Adrenal gland (tissue), 12 donors: ENCODE measurements around the gene NFATC3. TPM values are rescaled to one million over a fixed set of nuclear protein-coding genes. Genes with fewer than 3 reads are reported as not detected.
A peak's percentile ranks its signal among the peaks of the same experiment; 100 is the strongest.

Experiments used
- DNase-seq, 7 donors: peaks; one replicate each; pipeline ENCODE4 v3.0.0-alpha.2; 2019 to 2020
- H3K27ac ChIP-seq, 5 donors: fragments of 200-600 bp; sonication (generic) in 4 of 5; 1 replicate in 3 of 5; 2 replicates in 2 of 5; pipeline versions ENCODE4 v1.5.1 to v1.8.0; 2016 to 2020; ENCODE audit warnings: mild to moderate bottlenecking in 1 of 5
- H3K27me3 ChIP-seq: fragments of 200-600 bp; 2 replicates; pipeline ENCODE4 v1.8.0; 2021
- H3K36me3 ChIP-seq, 2 donors: fragments of 200-600 bp; replicated peaks in 1 of 2; 1 replicate in 1 of 2; 2 replicates in 1 of 2; pipeline versions ENCODE4 v1.5.1 to v1.8.0; 2018 to 2022
- H3K4me1 ChIP-seq, 2 donors: fragments of 200-600 bp; replicated peaks in 1 of 2; 1 replicate in 1 of 2; 2 replicates in 1 of 2; pipeline versions ENCODE4 v1.5.1 to v1.8.0; 2018 to 2021
- H3K4me3 ChIP-seq, 4 donors: fragments of 200-600 bp; sonication (generic) in 3 of 4; one replicate each; pipeline ENCODE4 v1.5.1; 2016 to 2018
- H3K9me3 ChIP-seq, 3 donors: fragments of 200-600 bp; sonication (generic) in 1 of 3; replicated peaks in 1 of 3; 1 replicate in 2 of 3; 2 replicates in 1 of 3; pipeline versions ENCODE4 v1.5.1 to v1.8.0; 2016 to 2021
- POLR2A ChIP-seq, 2 donors: fragments of 450-650 bp; IDR thresholded peaks; one replicate each; pipeline ENCODE4 v1.6.1; 2017; ENCODE audit warnings: antibody characterized with exemption in 2 of 2, mild to moderate bottlenecking in 2 of 2, moderate library complexity in 1 of 2
- WGBS, 4 donors: extraction: QIAGEN DNeasy Blood & Tissue Kit in 2 of 4; methylation state at CpG; one replicate each; pipeline versions ENCODE4 v1.1.5 to v1.1.7; 2013 to 2017; 5-methylcytosine and 5-hydroxymethylcytosine counted together
- intact Hi-C, 2 donors: fragments of 100-400 bp; cut with DNase I; formaldehyde crosslinking; loops; one replicate each; pipeline versions ENCODE4 v1.14.1 to v1.15.0; 2022 to 2023
- polyA plus RNA-seq, 3 donors: library from polyadenylated mRNA; stranded (reverse); fragments of 200-250 nt in 2 of 3; fragments of 350-450 nt in 1 of 3; fragmentation: Illumina TruSeq in 1 of 3; extraction: RNeasy Lipid Tissue Mini Kit (QIAGEN cat#74804) in 1 of 3; gene quantifications; one replicate each; pipeline ENCODE4 v1.2.3, GENCODE V29; 2013 to 2014
- total RNA-seq, 9 donors: library from RNA; depleted of rRNA in 4 of 9; stranded (reverse); fragments of >200 nt in 4 of 9; fragments of 120-200 nt in 1 of 9; fragmentation: NEBNext Ultra II Directional in 1 of 9; extraction: Animal tissue kit (Norgen Biotek cat#: 25700) in 1 of 9; gene quantifications; one replicate each; pipeline versions ENCODE4 v1.1.0 to v1.2.4, GENCODE V29; 2013 to 2023
- TF ChIP-seq, protein P1 (sequence below), 6 experiments: fragments of 450-650 bp in 4 of 6; fragments of 200-600 bp in 2 of 6; sonication (generic) in 1 of 6; IDR thresholded peaks; 1 replicate in 5 of 6; 2 replicates in 1 of 6; pipeline versions ENCODE4 v1.5.1 to v1.8.0; 2016 to 2021; ENCODE audit warnings: antibody characterized with exemption in 6 of 6, mild to moderate bottlenecking in 2 of 6, moderate library complexity in 1 of 6
- donor health status: healthy with polysubstance abuse.
- donor health status: Bipolar disorder and iron deficiency.
- donor health status: DM: yes; HTN: yes; CAD: no.
- donor health status: DM: no; HTN: no; CAD: no.
- donor health status: DM: no; HTN: no; CAD: no.
- donor health status: DM: yes; HTN: yes; CAD: no.

Gene NFATC3
- total and polyA plus RNA-seq, 12 donors, result 6.6 to 81.2 (median 34.3) TPM

GRCh38 chr16:68190736-68191510, 105.8 kb downstream of the NFATC3 start:
- 84 to 100% (median 91%) methylated on average over 2 of the region's 2 CpGs for WGBS, 4 donors
- TF ChIP-seq, protein P1, sequence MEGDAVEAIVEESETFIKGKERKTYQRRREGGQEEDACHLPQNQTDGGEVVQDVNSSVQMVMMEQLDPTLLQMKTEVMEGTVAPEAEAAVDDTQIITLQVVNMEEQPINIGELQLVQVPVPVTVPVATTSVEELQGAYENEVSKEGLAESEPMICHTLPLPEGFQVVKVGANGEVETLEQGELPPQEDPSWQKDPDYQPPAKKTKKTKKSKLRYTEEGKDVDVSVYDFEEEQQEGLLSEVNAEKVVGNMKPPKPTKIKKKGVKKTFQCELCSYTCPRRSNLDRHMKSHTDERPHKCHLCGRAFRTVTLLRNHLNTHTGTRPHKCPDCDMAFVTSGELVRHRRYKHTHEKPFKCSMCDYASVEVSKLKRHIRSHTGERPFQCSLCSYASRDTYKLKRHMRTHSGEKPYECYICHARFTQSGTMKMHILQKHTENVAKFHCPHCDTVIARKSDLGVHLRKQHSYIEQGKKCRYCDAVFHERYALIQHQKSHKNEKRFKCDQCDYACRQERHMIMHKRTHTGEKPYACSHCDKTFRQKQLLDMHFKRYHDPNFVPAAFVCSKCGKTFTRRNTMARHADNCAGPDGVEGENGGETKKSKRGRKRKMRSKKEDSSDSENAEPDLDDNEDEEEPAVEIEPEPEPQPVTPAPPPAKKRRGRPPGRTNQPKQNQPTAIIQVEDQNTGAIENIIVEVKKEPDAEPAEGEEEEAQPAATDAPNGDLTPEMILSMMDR (IDR thresholded peaks at IDR 0.05), result no peak
- no peak for TF ChIP-seq POLR2A (IDR thresholded peaks at IDR 0.05)
- H3K4me3 ChIP-seq, result no peak overlapping the region
- peaks cover 10% of the 10 kb centered on the region in 2 donors for H3K4me1 ChIP-seq
- H3K27ac ChIP-seq, result no peak overlapping the region
- H3K9me3 ChIP-seq, result no peaks in the 10 kb centered on the region
- peaks cover 0 to 31% of the 10 kb centered on the region in 2 donors for H3K36me3 ChIP-seq
- no peaks in the 10 kb centered on the region for H3K27me3 ChIP-seq
- no peak for DNase-seq
- intact Hi-C loops, result no loop called here

DNA sequence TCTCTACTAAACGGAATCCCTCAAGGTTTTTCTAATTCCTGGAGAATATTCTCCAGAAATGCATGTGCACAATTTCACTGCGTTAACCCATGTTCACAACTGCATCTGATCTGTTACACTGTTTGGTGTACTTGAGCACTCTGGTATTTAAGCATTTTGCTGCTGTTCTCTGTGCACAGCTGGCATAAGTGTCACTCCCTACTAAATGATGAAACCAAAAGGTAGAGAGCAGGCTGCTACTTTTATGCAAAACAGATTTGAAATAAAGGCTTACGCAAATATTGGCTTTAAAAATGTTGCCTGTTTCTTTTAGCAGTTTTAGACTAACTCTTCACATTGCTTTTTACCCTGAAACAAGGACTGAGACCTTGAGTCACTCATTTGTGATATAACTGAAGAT, 109.1 kb downstream of the NFATC3 start:
- Histone ChIP-seq H3K27me3 (no peaks in the 10 kb centered on the region), H3K27ac (peak overlapping the region in 1 of 5 donors; percentile 6), H3K4me3 (no peak overlapping the region), H3K4me1 (peaks cover 10% of the 10 kb centered on the region in 2 donors), H3K36me3 (peaks cover 0 to 19% of the 10 kb centered on the region in 2 donors), H3K9me3 (no peaks in the 10 kb centered on the region)
- DNase-seq, result no peak
- WGBS, 4 donors, result 35 to 55% (median 41%) methylated on average over 3 of the region's 3 CpGs
- intact Hi-C loops, result no loop called here
- TF ChIP-seq, protein P1 (IDR thresholded peaks at IDR 0.05), result no peak
- TF ChIP-seq POLR2A (IDR thresholded peaks at IDR 0.05), result no peak

DNA sequence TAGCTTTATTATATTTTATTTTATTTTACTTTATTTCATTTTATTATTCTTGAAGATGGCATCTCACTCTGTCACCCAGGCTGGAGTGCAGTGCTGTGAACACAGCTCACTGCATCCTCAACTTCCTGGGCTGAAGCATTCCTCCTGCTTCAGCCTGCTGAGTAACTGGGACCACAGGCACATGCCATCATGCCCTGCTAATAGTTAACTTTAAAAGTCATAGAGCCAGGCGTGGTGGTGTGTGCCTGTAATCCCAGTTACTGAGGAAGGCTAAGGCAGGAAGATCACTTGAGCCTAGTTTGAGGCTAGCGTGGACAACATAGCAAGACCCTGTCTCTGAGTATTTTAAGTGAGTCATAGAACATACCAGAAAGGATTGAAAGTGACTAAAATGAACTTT, 112.1 kb downstream of the NFATC3 start:
- no peaks in the 10 kb centered on the region for H3K9me3 ChIP-seq
- WGBS, 4 donors, result 89 to 100% (median 96%) methylated on average over 2 of the region's 2 CpGs
- peaks cover 10% of the 10 kb centered on the region in 2 donors for H3K4me1 ChIP-seq
- no peaks in the 10 kb centered on the region for H3K27me3 ChIP-seq
- peaks cover 0 to 5% of the 10 kb centered on the region in 2 donors for H3K36me3 ChIP-seq
- H3K4me3 ChIP-seq, result no peak overlapping the region
- no peak overlapping the region for H3K27ac ChIP-seq
- TF ChIP-seq POLR2A (IDR thresholded peaks at IDR 0.05), result no peak
- TF ChIP-seq, protein P1 (IDR thresholded peaks at IDR 0.05), result no peak
- DNase-seq, result no peak
- intact Hi-C loops, result no loop called here

DNA sequence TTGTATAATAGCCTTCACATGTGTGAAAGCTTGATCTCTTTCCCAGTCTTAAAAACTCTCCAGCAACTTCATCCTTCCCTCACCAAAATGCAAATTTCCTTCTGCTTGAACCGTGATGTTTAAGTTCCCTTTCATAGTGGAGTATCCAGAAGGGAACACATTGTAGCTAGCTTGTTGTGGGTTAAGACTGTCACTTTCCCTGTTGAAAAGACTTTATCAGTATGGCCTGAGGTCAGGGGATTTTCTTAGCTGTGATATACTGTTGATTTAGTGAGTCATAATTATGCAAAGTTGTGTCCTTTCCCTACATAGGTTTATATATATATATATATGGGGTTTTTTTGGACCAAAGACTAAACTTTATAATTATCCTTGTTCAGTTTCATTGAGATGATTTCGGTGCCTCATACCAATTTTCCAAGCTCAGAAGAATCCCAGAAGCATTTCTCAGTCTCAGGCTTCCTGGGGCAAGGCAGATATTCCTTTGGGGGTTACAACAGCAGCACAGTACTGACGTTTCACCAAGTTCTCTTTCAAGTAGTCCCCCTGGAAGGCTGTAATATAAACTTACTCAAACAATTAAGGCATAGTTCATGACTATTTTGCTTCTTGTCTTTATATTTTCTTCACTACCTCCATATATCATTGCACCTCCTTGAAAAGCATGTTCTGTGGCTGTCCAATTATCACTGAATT, 115.1 kb downstream of the NFATC3 start:
- H3K9me3 ChIP-seq, result no peaks in the 10 kb centered on the region
- H3K36me3 ChIP-seq, result no peaks in the 10 kb centered on the region
- 75 to 81% (median 79%) methylated on average over 3 of the region's 3 CpGs for WGBS, 4 donors
- no peak for DNase-seq
- H3K4me3 ChIP-seq, result no peak overlapping the region
- no peak for TF ChIP-seq POLR2A (IDR thresholded peaks at IDR 0.05)
- TF ChIP-seq, protein P1 (IDR thresholded peaks at IDR 0.05), result no peak
- H3K4me1 ChIP-seq, result no peaks in the 10 kb centered on the region
- H3K27me3 ChIP-seq, result no peaks in the 10 kb centered on the region
- H3K27ac ChIP-seq, result no peak overlapping the region
- intact Hi-C loops, result no loop called here
